ENCODE data around the gene MIPEP.

Gene MIPEP

GRCh38 chr13:23790577-23791170 is 98.5 kb downstream of the MIPEP start:
- H3K27ac Mint-ChIP-seq: no peak overlapping the region
- no peaks in the 10 kb centered on the region for H3K9me3 Mint-ChIP-seq
- H3K4me3 Mint-ChIP-seq: no peak overlapping the region
- no peaks in the 10 kb centered on the region for H3K27me3 Mint-ChIP-seq
- peaks cover 8% of the 10 kb centered on the region for H3K36me3 Mint-ChIP-seq
- no peak for ATAC-seq
- no peaks in the 10 kb centered on the region for H3K4me1 Mint-ChIP-seq

DNA sequence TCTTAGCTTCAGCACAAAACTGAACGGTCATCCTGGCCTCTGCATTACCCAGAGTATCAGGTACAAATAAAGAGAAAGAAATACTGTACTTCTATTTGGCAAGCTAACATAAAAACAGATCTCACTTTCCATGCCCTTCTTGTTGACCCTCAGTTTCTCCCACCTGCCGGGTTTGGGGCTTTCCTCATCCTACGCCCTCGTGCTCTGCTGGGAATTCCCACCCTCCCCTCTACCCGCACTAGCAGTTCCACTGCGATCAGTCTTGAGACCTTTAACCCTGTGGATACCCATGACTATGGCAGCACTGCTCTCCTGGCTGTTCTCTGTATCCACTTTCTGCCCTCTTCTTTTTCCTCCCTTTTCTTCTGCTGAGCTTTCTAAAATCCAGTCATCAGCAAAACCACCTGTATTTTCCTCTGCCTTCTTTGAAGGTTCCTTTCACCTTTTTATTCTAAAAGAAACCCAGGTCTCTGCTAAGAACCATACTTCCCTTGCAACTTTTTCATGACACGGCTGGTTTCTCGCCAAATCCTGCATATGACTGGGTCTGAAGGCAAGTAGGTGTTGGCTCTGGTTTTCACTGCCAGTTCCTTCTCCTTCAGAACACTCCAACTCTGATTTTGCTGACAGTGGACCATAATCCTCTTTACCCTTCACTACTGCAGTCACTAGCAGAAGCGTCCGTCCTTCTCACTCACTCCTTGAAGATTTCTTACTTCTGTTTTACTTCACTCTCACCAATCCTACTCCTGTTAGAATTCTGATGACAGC is 99.4 kb downstream of the MIPEP start:
- H3K36me3 Mint-ChIP-seq: peaks cover 8% of the 10 kb centered on the region
- H3K4me3 Mint-ChIP-seq: no peak overlapping the region
- ATAC-seq: no peak
- no peak overlapping the region for H3K27ac Mint-ChIP-seq
- no peaks in the 10 kb centered on the region for H3K9me3 Mint-ChIP-seq
- no peaks in the 10 kb centered on the region for H3K27me3 Mint-ChIP-seq
- H3K4me1 Mint-ChIP-seq: no peaks in the 10 kb centered on the region

DNA sequence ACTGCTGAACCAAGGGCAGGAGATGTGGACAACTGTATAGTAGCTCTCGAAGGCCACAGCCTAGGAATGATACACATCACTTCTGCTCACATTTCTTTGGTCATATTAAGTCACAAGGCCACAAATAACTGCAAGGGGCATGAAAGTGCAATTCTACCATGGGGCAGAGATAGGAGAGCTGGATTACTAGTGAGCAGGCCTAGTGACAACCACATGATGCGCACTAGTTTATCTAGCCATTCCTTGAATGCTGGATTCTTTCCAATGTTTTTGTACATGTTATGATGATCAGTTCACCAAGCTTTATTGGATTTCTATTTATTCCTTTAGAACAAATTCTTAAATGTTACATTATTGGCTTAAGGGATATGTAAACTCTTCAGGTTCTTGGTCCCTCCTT is 100.7 kb downstream of the MIPEP start:
- H3K27me3 Mint-ChIP-seq: no peaks in the 10 kb centered on the region

GRCh38 chr13:23787464-23787863 is 101.7 kb downstream of the MIPEP start:
- no peaks in the 10 kb centered on the region for H3K9me3 Mint-ChIP-seq
- peaks cover 6% of the 10 kb centered on the region for H3K4me1 Mint-ChIP-seq
- H3K36me3 Mint-ChIP-seq: peaks cover 8% of the 10 kb centered on the region
- no peak overlapping the region for H3K27ac Mint-ChIP-seq
- H3K27me3 Mint-ChIP-seq: no peaks in the 10 kb centered on the region
- ATAC-seq: no peak
- H3K4me3 Mint-ChIP-seq: no peak overlapping the region

More for the DNA sequence above, 100.7 kb downstream of the MIPEP start:
- Mint-ChIP-seq H3K27ac (no peak overlapping the region), H3K4me3 (no peak overlapping the region), H3K4me1 (peaks cover 2% of the 10 kb centered on the region), H3K36me3 (peaks cover 7% of the 10 kb centered on the region), H3K9me3 (no peaks in the 10 kb centered on the region)
- no peak for ATAC-seq

DNA sequence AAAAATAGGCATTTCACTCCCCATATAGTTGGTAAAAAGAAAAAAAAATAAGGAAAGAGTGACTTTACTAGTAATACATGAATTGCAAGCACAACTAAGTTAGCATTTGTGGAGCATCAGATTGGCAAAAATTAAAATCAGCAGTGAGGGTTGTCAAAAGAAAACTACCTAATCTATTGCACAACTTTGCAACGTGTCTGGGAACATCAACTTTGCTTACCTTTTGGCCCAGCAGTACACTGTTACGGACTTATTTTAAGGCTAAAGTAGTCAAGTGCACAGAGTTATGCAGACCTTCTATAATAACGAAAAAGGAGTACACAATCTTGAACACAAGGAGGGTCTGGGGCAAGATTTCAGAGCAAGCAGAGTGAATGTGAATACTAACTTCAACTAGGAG is 102.6 kb downstream of the MIPEP start:
- Mint-ChIP-seq H3K4me3 (no peak overlapping the region), H3K4me1 (peaks cover 6% of the 10 kb centered on the region), H3K36me3 (peaks cover 17% of the 10 kb centered on the region), H3K9me3 (no peaks in the 10 kb centered on the region), H3K27me3 (no peaks in the 10 kb centered on the region), H3K27ac (no peak overlapping the region)
- no peak for ATAC-seq

- no peak overlapping the region for H3K4me3 Mint-ChIP-seq
- no peak for ATAC-seq
- H3K27ac Mint-ChIP-seq: no peak overlapping the region
- no peaks in the 10 kb centered on the region for H3K9me3 Mint-ChIP-seq
- H3K27me3 Mint-ChIP-seq: peaks cover 45% of the 10 kb centered on the region
- peaks cover 54% of the 10 kb centered on the region for H3K36me3 Mint-ChIP-seq
- H3K4me1 Mint-ChIP-seq: peaks cover 32% of the 10 kb centered on the region
These were observed 110.3 kb downstream of the MIPEP start for GRCh38 chr13:23778879-23779278.

- ATAC-seq: no peak
- H3K4me3 Mint-ChIP-seq: no peak overlapping the region
- H3K27ac Mint-ChIP-seq: no peak overlapping the region
- peaks cover 51% of the 10 kb centered on the region for H3K36me3 Mint-ChIP-seq
- H3K27me3 Mint-ChIP-seq: peaks cover 52% of the 10 kb centered on the region
- H3K9me3 Mint-ChIP-seq: no peaks in the 10 kb centered on the region
- peaks cover 26% of the 10 kb centered on the region for H3K4me1 Mint-ChIP-seq
These were observed 111.1 kb downstream of the MIPEP start for GRCh38 chr13:23778002-23778652.

DNA sequence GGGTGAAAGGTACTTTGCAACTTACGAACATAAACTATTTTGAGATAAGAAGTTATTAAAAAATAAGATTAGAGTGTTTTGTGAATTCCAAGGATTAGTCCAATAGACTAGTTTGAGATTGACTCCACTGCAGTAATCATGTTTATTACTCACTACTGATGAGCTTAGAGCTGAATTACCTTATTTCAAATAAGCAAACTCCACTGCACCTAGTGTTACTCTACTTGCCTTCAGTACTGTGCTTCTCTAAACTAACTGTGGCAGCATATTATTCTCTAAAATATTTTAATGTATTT is 111.7 kb downstream of the MIPEP start:
- Mint-ChIP-seq H3K4me3 (no peak overlapping the region), H3K4me1 (peaks cover 26% of the 10 kb centered on the region), H3K36me3 (peaks cover 53% of the 10 kb centered on the region), H3K27me3 (peaks cover 58% of the 10 kb centered on the region), H3K9me3 (no peaks in the 10 kb centered on the region), H3K27ac (no peak overlapping the region)
- no peak for ATAC-seq

GRCh38 chr13:23776698-23777574 is 112.3 kb downstream of the MIPEP start:
- ATAC-seq: peak; percentile 94
- no peak overlapping the region for H3K27ac Mint-ChIP-seq
- no peaks in the 10 kb centered on the region for H3K9me3 Mint-ChIP-seq
- peaks cover 58% of the 10 kb centered on the region for H3K27me3 Mint-ChIP-seq
- H3K4me3 Mint-ChIP-seq: no peak overlapping the region
- peaks cover 47% of the 10 kb centered on the region for H3K36me3 Mint-ChIP-seq
- peaks cover 26% of the 10 kb centered on the region for H3K4me1 Mint-ChIP-seq

GRCh38 chr13:23772717-23773116 is 116.5 kb downstream of the MIPEP start:
- peaks cover 32% of the 10 kb centered on the region for H3K27me3 Mint-ChIP-seq

DNA sequence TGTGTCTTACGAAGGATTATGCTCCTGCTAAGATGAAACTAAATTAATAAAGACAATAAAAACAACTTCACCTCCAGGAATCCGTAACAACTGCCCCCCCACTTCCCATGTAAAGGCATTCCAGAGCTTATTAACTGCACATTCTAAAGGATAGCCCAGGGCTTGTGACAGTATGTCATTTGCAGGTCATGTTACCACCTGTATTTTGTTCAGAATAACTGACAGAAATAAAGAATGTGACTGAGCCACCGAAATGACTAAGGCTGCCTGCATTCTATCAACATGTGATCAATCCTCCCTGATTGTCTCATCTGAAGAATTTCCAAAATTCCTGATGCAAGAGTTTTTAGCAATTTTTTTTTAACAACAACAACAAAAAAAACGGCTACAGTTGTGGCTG is 117.2 kb downstream of the MIPEP start:
- Mint-ChIP-seq H3K27me3 (peaks cover 32% of the 10 kb centered on the region), H3K4me1 (peaks cover 19% of the 10 kb centered on the region), H3K9me3 (no peaks in the 10 kb centered on the region), H3K36me3 (peaks cover 19% of the 10 kb centered on the region), H3K27ac (no peak overlapping the region), H3K4me3 (no peak overlapping the region)
- no peak for ATAC-seq

More at GRCh38 chr13:23772717-23773116, 116.5 kb downstream of the MIPEP start:
- H3K9me3 Mint-ChIP-seq: no peaks in the 10 kb centered on the region
- H3K4me1 Mint-ChIP-seq: peaks cover 23% of the 10 kb centered on the region
- no peak for ATAC-seq
- H3K27ac Mint-ChIP-seq: no peak overlapping the region
- peaks cover 19% of the 10 kb centered on the region for H3K36me3 Mint-ChIP-seq
- H3K4me3 Mint-ChIP-seq: no peak overlapping the region

DNA sequence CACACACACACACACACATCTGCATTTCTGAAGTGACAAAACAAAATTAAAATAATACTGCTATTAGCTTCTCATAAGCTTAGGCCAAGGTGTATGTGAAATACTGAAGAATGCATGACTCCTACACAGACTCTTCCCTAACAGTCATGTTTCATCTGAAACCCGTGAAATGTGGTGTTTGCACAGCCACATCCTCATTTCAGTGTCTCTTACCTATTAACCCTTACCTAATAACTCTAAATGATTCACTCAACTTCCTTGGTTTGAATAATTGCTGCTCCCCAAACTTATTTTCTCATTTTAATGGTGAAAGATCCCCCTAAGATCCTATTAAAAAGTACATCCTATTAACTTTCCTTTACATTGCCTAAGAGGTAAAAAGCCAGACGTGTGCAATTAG is 117.6 kb downstream of the MIPEP start:
- Mint-ChIP-seq H3K4me3 (no peak overlapping the region), H3K36me3 (peaks cover 19% of the 10 kb centered on the region), H3K4me1 (peaks cover 17% of the 10 kb centered on the region), H3K27ac (no peak overlapping the region), H3K9me3 (no peaks in the 10 kb centered on the region), H3K27me3 (peaks cover 30% of the 10 kb centered on the region)
- peak; percentile 75 for ATAC-seq

- Mint-ChIP-seq H3K4me1 (peaks cover 16% of the 10 kb centered on the region), H3K36me3 (peaks cover 15% of the 10 kb centered on the region), H3K4me3 (no peak overlapping the region), H3K27me3 (peaks cover 25% of the 10 kb centered on the region), H3K27ac (no peak overlapping the region), H3K9me3 (no peaks in the 10 kb centered on the region)
- no peak for ATAC-seq
These were observed 118.2 kb downstream of the MIPEP start for GRCh38 chr13:23770973-23771372.

- H3K4me1 Mint-ChIP-seq: peaks cover 13% of the 10 kb centered on the region
- H3K9me3 Mint-ChIP-seq: no peaks in the 10 kb centered on the region
- H3K27ac Mint-ChIP-seq: no peak overlapping the region
- peaks cover 19% of the 10 kb centered on the region for H3K27me3 Mint-ChIP-seq
- H3K4me3 Mint-ChIP-seq: no peak overlapping the region
- peaks cover 9% of the 10 kb centered on the region for H3K36me3 Mint-ChIP-seq
- no peak for ATAC-seq
These were observed 118.8 kb downstream of the MIPEP start for GRCh38 chr13:23770428-23770827.

- Mint-ChIP-seq H3K27ac (no peak overlapping the region), H3K4me3 (no peak overlapping the region), H3K4me1 (peaks cover 13% of the 10 kb centered on the region), H3K36me3 (peaks cover 5% of the 10 kb centered on the region), H3K27me3 (peaks cover 14% of the 10 kb centered on the region), H3K9me3 (no peaks in the 10 kb centered on the region)
- ATAC-seq: no peak
These were observed 119.8 kb downstream of the MIPEP start for GRCh38 chr13:23769401-23769800.
